Measurements from ENCODE around the gene CBX5.
A peak's percentile ranks its signal among the peaks of the same experiment; 100 is the strongest.
"Not testable (repeated sequence)": the region's sequence is repeated elsewhere in the genome, so short reads cannot be mapped to it uniquely, and the experiment has no call there.

The CBX5 gene

GRCh38 chr12:54279632-54280467, at the start of gene CBX5:
CBX5 (minus strand) TSS chr12:54280122; CDS start chr12:54257650, 22,472 bp downstream.
- H3K27ac ChIP-seq = peak within 1 kb of the TSS; percentile 98
- no peak for TF ChIP-seq CTCF (conservative IDR thresholded peaks at IDR 0.05)

GRCh38 chr12:54328595-54329337, 48.8 kb upstream of the CBX5 start:
- TF ChIP-seq CTCF (conservative IDR thresholded peaks at IDR 0.05) = no peak

GRCh38 chr12:54325442-54326109, 45.7 kb upstream of the CBX5 start:
- peak overlapping the region; percentile 86 for H3K27ac ChIP-seq

More at GRCh38 chr12:54328595-54329337, 48.8 kb upstream of the CBX5 start:
- H3K27ac ChIP-seq = no peak overlapping the region

GRCh38 chr12:54324617-54325441, 44.9 kb upstream of the CBX5 start, which contains the start of gene COPZ1:
COPZ1 (plus strand) TSS chr12:54325131; CDS start chr12:54325164, 33 bp downstream.
- peak; percentile 89 for TF ChIP-seq CTCF (conservative IDR thresholded peaks at IDR 0.05)
- peak within 1 kb of the TSS; percentile 86 for H3K27ac ChIP-seq

GRCh38 chr12:54321363-54321762, 41.4 kb upstream of the CBX5 start:
- no peak overlapping the region for H3K27ac ChIP-seq
- no peak for TF ChIP-seq CTCF (conservative IDR thresholded peaks at IDR 0.05)

- H3K27ac ChIP-seq = not testable (repeated sequence)
Observed at GRCh38 chr12:54312309-54312708, 32.4 kb upstream of the CBX5 start.

GRCh38 chr12:54311051-54311450, 31.1 kb upstream of the CBX5 start:
- no peak overlapping the region for H3K27ac ChIP-seq
- no peak for TF ChIP-seq CTCF (conservative IDR thresholded peaks at IDR 0.05)
